BLaER1 treated with 17β-estradiol and CSF1 and Interleukin-3, amounts not matched to agents 10 nM and 100 nM (cell line): Measurements from ENCODE around the gene DUSP28.

Source experiments
- H3K27ac ChIP-seq, 11 experiments: shearing (Covaris generic); formaldehyde crosslinking; 2 replicates each; pipeline ENCODE4 v1.8.1; 2022
- H3K27me3 ChIP-seq, 11 experiments: shearing (Covaris generic); formaldehyde crosslinking; 2 replicates each; pipeline ENCODE4 v1.8.1; 2022
- H3K36me3 ChIP-seq, 11 experiments: shearing (Covaris generic); formaldehyde crosslinking; 2 replicates each; pipeline ENCODE4 v1.8.1; 2022
- H3K4me1 ChIP-seq, 10 experiments: shearing (Covaris generic); formaldehyde crosslinking; 2 replicates each; pipeline ENCODE4 v1.8.1; 2022
- H3K4me2 ChIP-seq, 11 experiments: shearing (Covaris generic); formaldehyde crosslinking; 2 replicates each; pipeline ENCODE4 v1.8.1; 2022
- H3K4me3 ChIP-seq, 10 experiments: shearing (Covaris generic); formaldehyde crosslinking; 2 replicates each; pipeline ENCODE4 v1.8.1; 2022
- H3K9ac ChIP-seq, 11 experiments: shearing (Covaris generic); formaldehyde crosslinking; 2 replicates each; pipeline ENCODE4 v1.8.1; 2022
- H3K9me3 ChIP-seq, 11 experiments: shearing (Covaris generic); formaldehyde crosslinking; replicated peaks in 1 of 11; 2 replicates each; pipeline ENCODE4 v1.8.1; 2022
- H4K20me1 ChIP-seq, 11 experiments: shearing (Covaris generic); formaldehyde crosslinking; 2 replicates each; pipeline ENCODE4 v1.8.1; 2022
- Cebpa-rat ChIP-seq, 11 experiments: shearing (Covaris generic); IDR thresholded peaks; 2 replicates each; pipeline ENCODE4 v1.8.1; 2022

Gene DUSP28

DNA sequence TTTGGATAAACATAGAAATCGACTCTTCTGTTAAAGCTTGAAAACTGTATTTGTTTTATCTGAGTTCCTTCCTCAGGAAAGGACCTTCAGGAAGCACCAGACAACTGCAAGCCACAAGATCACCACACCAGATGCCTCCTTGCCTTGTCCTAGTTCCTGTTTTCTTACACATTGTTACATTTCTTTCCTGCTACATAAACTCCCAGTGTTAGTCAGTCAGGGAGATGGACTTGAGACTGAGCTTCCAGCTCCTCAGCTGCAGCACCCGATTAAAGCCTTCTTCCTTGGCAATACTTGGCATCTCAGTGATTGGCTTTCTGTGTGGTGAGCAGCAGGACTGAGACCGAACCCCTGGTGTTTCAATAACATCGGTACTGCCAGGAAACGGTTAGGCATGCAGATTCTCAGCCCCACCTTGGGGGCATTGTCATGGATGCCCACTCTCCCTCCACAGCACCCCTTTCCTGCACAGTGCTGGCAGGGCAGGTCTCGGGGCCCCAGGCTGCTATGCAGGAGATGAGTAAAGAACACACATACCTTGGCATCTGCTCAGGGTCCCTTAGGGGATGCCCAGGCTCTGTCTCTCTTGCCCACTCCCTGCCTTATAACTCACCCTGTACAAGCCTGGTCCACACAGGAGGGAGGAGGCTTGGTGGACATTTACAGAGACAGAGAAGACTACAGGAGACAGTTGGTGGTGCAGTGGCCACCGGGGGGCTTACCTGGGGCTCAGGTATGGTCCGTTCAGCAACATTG lies 35.0 kb upstream of the DUSP28 start:
- TF ChIP-seq Cebpa-rat (IDR thresholded peaks at IDR 0.05) = no peak
- H4K20me1 ChIP-seq = peaks cover 0 to 16% (median 0%) of the 10 kb centered on the region in 11 experiments; a peak in 2 of 22 replicates
- 0 out of 22 replicates have a peak overlapping the region, but pooled peaks of 1 of the 11 experiments have one; percentile 21 for H3K4me2 ChIP-seq
- peak overlapping the region in 9 of 10 experiments; percentile 9 to 60 (median 49); a peak in 16 of 20 replicates for H3K4me3 ChIP-seq
- H3K36me3 ChIP-seq = peaks cover 86 to 100% (median 97%) of the 10 kb centered on the region in 11 experiments
- 0 out of 22 replicates have a peak overlapping the region, but pooled peaks of 2 of the 11 experiments have one; percentile 29 to 44 for H3K9ac ChIP-seq
- peak overlapping the region in 8 of 11 experiments; percentile 7 to 82 (median 69); a peak in 13 of 22 replicates for H3K27ac ChIP-seq
- H3K9me3 ChIP-seq = peaks cover 82 to 98% (median 92%) of the 10 kb centered on the region in 11 experiments
- H3K27me3 ChIP-seq = no peaks in the 10 kb centered on the region; a peak in 2 of 22 replicates
- peaks cover 0 to 8% (median 0%) of the 10 kb centered on the region in 10 experiments; a peak in 4 of 20 replicates for H3K4me1 ChIP-seq

DNA sequence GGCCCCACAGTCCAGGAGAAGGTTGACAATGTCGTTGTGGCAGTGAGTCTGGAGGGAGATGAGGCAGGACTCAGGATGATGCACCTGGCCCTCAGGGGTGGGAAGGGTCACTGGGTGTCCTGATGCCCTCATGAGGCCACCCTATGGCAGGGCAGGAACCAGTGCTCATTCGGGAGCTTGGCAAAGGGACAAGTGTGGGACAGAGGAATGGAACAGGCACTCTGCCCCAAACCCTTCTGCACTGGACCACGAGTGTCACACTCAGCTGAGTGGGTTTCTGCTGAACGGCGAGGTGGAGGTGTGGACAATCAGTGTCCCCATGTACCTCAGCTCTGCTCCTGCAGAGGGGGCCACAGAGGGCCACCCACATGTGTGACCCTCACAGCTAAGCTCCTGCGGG lies 34.4 kb upstream of the DUSP28 start:
- H3K9me3 ChIP-seq = peaks cover 88 to 100% (median 97%) of the 10 kb centered on the region in 11 experiments

DNA sequence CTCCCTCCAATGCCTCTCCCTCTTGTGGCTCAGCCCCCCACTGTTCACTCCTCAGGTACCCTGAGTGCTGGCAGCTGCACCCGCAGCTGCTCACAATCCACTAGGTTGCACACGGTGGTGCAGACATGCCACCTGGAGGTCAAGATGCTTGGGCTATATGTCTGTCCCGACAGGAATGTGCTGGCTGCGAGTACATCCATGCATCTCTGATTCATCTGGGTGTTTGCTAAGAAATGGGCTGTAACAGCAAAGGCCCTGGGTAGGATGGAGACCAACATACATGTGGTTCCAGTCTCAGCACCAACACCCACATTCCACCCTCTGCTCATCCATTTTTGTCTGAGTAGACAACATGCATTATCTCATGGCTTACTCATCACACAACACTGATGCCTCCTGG lies 33.6 kb upstream of the DUSP28 start:
- Histone ChIP-seq H3K4me2 (no peak overlapping the region), H3K4me3 (peak overlapping the region in 9 of 10 experiments; percentile 9 to 60 (median 49); a peak in 16 of 20 replicates), H3K36me3 (peaks cover 95 to 100% (median 99%) of the 10 kb centered on the region in 11 experiments), H3K27ac (no peak overlapping the region), H3K4me1 (peaks cover 0 to 8% (median 0%) of the 10 kb centered on the region in 10 experiments; a peak in 4 of 20 replicates), H4K20me1 (peaks cover 0 to 16% (median 0%) of the 10 kb centered on the region in 11 experiments; a peak in 2 of 22 replicates), H3K27me3 (no peaks in the 10 kb centered on the region; a peak in 2 of 22 replicates), H3K9ac (no peak overlapping the region), H3K9me3 (peaks cover 92 to 100% (median 100%) of the 10 kb centered on the region in 11 experiments)
- no peak for TF ChIP-seq Cebpa-rat (IDR thresholded peaks at IDR 0.05)

More for the DNA sequence above, 34.4 kb upstream of the DUSP28 start:
- peak overlapping the region in 9 of 10 experiments; percentile 9 to 60 (median 49); a peak in 16 of 20 replicates for H3K4me3 ChIP-seq
- no peaks in the 10 kb centered on the region; a peak in 2 of 22 replicates for H3K27me3 ChIP-seq
- peak overlapping the region in 4 of 11 experiments; percentile 52 to 82 (median 63); a peak in 6 of 22 replicates for H3K27ac ChIP-seq
- H3K9ac ChIP-seq = no peak overlapping the region
- H3K4me1 ChIP-seq = peaks cover 0 to 8% (median 0%) of the 10 kb centered on the region in 10 experiments; a peak in 4 of 20 replicates
- peaks cover 0 to 16% (median 0%) of the 10 kb centered on the region in 11 experiments; a peak in 2 of 22 replicates for H4K20me1 ChIP-seq
- no peak overlapping the region for H3K4me2 ChIP-seq
- peaks cover 89 to 100% (median 97%) of the 10 kb centered on the region in 11 experiments for H3K36me3 ChIP-seq
- TF ChIP-seq Cebpa-rat (IDR thresholded peaks at IDR 0.05) = no peak

DNA sequence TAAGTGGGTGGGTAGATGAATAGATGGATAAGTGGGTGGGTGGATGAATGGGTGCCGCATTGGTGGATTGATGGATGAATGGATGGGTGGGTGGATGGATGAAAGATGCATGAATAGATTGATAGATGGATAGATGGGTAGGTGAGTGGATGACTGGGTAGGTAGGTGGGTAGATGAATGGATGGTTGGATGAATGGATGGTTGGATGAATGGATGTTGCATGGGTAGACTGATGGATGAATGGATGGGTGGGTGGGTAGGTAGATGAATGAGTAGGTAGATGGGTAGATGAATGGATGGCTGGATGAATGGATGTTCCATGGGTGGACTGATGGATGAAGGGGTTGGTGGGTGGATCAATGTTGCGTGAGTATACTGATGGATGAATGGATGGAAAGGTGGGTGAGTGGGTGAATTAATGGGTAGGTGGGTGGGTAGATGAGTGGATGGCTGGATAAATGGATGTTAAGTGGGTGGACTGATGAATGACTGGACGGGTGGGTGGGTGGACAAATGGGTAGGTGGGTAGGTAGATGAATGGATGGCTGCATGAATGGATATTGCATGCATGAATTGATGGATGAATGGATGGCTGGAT lies 32.9 kb upstream of the DUSP28 start:
- H3K9ac ChIP-seq = no peak overlapping the region
- peaks cover 0 to 16% (median 0%) of the 10 kb centered on the region in 11 experiments; a peak in 2 of 22 replicates for H4K20me1 ChIP-seq
- TF ChIP-seq Cebpa-rat (IDR thresholded peaks at IDR 0.05) = no peak
- no peak overlapping the region for H3K4me2 ChIP-seq
- H3K36me3 ChIP-seq = peaks cover 95 to 100% (median 99%) of the 10 kb centered on the region in 11 experiments
- H3K27ac ChIP-seq = no peak overlapping the region
- H3K4me1 ChIP-seq = peaks cover 0 to 8% (median 0%) of the 10 kb centered on the region in 10 experiments; a peak in 4 of 20 replicates
- H3K9me3 ChIP-seq = peaks cover 92 to 100% (median 100%) of the 10 kb centered on the region in 11 experiments
- H3K4me3 ChIP-seq = peak overlapping the region in 1 of 10 experiments; percentile 49; a peak in 3 of 20 replicates
- no peaks in the 10 kb centered on the region; a peak in 2 of 22 replicates for H3K27me3 ChIP-seq

DNA sequence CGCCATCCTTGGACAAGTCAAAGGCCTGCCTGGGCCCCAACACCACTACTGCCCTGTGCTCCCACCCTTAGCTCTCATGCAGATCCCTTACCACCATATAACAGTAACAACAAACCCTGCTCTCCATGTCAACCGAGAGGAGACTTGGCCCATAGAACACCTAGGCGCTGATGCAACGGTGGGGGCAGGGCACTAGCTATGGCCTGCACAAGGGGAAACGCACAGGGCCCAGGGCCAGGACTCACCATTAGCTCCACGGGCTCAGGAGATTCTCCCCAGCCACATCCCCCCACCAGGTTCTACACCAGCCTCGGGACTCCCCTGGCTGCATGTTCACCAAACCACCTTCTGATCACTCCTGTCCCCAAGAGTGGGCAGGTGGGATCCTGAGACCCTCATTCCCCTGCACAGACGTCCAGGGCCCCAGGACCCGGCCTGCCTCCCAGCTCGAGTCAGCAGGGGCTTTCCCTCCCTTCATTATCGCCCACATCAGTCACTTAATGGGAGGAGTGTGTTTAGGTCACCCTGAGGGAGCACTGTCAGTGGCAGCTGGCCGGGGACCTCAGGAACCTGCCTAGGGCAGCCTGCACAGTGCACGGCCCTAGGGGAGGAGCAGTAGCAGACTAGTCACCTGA lies 31.6 kb upstream of the DUSP28 start:
- Histone ChIP-seq H3K36me3 (peaks cover 93 to 100% (median 98%) of the 10 kb centered on the region in 11 experiments), H3K27me3 (no peaks in the 10 kb centered on the region; a peak in 2 of 22 replicates), H3K9ac (no peak overlapping the region), H3K9me3 (peaks cover 91 to 100% (median 100%) of the 10 kb centered on the region in 11 experiments), H4K20me1 (peaks cover 0 to 16% (median 0%) of the 10 kb centered on the region in 11 experiments; a peak in 2 of 22 replicates), H3K4me1 (peaks cover 0 to 8% (median 0%) of the 10 kb centered on the region in 10 experiments; a peak in 4 of 20 replicates), H3K4me2 (no peak overlapping the region), H3K4me3 (no peak overlapping the region), H3K27ac (no peak overlapping the region)
- no peak for TF ChIP-seq Cebpa-rat (IDR thresholded peaks at IDR 0.05)

DNA sequence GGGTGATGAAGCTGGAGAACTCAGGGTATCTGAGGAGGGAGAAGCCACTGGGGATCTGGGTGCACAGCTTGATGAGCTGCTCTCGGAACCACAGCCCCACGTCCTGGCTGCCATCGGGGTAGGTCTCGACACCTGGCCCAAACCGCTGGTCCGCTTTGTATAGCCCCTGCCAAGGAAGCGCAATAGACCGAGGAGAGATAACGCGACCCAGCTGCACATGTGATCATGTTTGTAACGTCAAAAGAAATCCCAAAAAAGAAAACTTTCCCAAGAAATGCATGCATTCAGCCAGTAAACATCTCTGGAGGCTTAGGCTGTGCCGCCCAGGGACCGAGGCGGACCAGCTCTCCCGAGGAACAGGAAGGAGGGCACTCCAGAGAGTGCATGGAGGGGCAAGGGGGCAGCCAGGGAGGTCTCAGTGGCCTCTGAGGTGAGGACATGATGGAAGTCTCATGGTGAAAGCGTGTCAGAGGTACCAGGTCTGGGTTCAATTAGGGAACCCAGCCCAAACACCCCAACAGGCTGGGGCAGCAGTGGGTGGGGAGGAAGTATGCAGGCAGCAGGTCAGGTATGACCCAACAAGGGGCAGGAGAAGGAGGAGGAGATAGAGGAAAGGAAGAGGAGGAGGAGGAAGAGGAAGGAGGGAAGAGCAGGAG lies 30.7 kb upstream of the DUSP28 start:
- peaks cover 0 to 23% (median 0%) of the 10 kb centered on the region in 11 experiments; a peak in 2 of 22 replicates for H4K20me1 ChIP-seq
- no peak overlapping the region for H3K4me2 ChIP-seq
- peaks cover 93 to 100% (median 98%) of the 10 kb centered on the region in 11 experiments for H3K36me3 ChIP-seq
- H3K27ac ChIP-seq = no peak overlapping the region
- no peaks in the 10 kb centered on the region; a peak in 2 of 22 replicates for H3K27me3 ChIP-seq
- no peak overlapping the region for H3K4me3 ChIP-seq
- no peak overlapping the region for H3K9ac ChIP-seq
- H3K9me3 ChIP-seq = peaks cover 91 to 100% (median 100%) of the 10 kb centered on the region in 11 experiments
- peaks cover 0 to 6% (median 0%) of the 10 kb centered on the region in 10 experiments; a peak in 4 of 20 replicates for H3K4me1 ChIP-seq
- no peak for TF ChIP-seq Cebpa-rat (IDR thresholded peaks at IDR 0.05)

DNA sequence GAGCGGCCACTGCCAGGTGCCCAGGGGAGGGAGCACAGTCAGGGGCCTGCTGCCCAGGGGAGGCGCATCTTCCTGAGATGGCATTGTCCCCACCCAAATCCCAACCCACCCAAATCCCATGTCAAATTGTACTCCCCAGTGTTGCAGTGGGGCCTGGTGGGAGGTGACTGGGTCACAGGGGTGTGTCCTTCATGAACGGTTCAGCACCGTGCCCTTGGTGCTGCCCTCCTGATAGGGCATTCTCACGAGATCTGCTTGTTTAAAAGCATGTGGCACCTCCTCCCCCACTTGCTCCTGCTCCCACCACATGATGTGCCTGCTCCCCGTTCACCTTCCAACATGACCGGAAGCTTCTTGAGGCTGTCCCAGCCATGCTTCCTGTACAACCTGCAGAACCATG lies 30.0 kb upstream of the DUSP28 start:
- H3K4me2 ChIP-seq = no peak overlapping the region
- H3K27me3 ChIP-seq = no peaks in the 10 kb centered on the region; a peak in 2 of 22 replicates
- peaks cover 0 to 30% (median 0%) of the 10 kb centered on the region in 11 experiments; a peak in 2 of 22 replicates for H4K20me1 ChIP-seq
- no peak for TF ChIP-seq Cebpa-rat (IDR thresholded peaks at IDR 0.05)
- H3K9ac ChIP-seq = no peak overlapping the region
- H3K4me1 ChIP-seq = peaks cover 0 to 6% (median 0%) of the 10 kb centered on the region in 10 experiments; a peak in 2 of 20 replicates
- peaks cover 89 to 100% (median 99%) of the 10 kb centered on the region in 11 experiments for H3K9me3 ChIP-seq
- H3K36me3 ChIP-seq = peaks cover 93 to 100% (median 98%) of the 10 kb centered on the region in 11 experiments
- H3K4me3 ChIP-seq = no peak overlapping the region
- H3K27ac ChIP-seq = no peak overlapping the region

DNA sequence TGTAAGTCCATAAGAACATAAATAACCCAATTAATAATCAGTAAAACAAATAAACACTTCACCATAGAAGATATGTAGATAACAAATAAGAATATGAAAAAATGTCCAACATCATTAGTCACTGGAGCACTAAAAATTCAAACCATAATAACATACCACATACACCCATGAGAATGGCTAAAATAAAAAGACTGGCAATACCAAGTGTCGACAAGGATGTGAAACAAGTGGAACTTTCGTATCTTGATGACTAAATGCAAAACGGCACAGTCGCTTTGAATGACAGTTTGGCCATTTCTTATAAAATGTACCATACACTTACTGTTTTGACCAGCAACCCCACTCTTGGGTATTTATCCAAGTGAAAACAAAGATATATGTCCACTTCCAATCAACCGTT lies 29.1 kb upstream of the DUSP28 start:
- no peak overlapping the region; a peak in 1 of 20 replicates for H3K4me3 ChIP-seq
- H3K27me3 ChIP-seq = no peaks in the 10 kb centered on the region; a peak in 2 of 22 replicates
- no peak for TF ChIP-seq Cebpa-rat (IDR thresholded peaks at IDR 0.05)
- H3K9ac ChIP-seq = no peak overlapping the region
- H3K36me3 ChIP-seq = peaks cover 88 to 100% (median 97%) of the 10 kb centered on the region in 11 experiments
- peaks cover 0 to 39% (median 0%) of the 10 kb centered on the region in 11 experiments; a peak in 3 of 22 replicates for H4K20me1 ChIP-seq
- no peak overlapping the region for H3K27ac ChIP-seq
- H3K4me2 ChIP-seq = no peak overlapping the region
- H3K4me1 ChIP-seq = no peaks in the 10 kb centered on the region
- H3K9me3 ChIP-seq = peaks cover 84 to 98% (median 93%) of the 10 kb centered on the region in 11 experiments
